Measurements from ENCODE around the gene PCK2. TPM values are rescaled to one million over a fixed set of nuclear protein-coding genes. Genes with fewer than 3 reads are reported as not detected.

PCK2 gene
- total RNA-seq, 4 donors from 2014 or later, result 74.4 to 238 (median 130) TPM

DNA sequence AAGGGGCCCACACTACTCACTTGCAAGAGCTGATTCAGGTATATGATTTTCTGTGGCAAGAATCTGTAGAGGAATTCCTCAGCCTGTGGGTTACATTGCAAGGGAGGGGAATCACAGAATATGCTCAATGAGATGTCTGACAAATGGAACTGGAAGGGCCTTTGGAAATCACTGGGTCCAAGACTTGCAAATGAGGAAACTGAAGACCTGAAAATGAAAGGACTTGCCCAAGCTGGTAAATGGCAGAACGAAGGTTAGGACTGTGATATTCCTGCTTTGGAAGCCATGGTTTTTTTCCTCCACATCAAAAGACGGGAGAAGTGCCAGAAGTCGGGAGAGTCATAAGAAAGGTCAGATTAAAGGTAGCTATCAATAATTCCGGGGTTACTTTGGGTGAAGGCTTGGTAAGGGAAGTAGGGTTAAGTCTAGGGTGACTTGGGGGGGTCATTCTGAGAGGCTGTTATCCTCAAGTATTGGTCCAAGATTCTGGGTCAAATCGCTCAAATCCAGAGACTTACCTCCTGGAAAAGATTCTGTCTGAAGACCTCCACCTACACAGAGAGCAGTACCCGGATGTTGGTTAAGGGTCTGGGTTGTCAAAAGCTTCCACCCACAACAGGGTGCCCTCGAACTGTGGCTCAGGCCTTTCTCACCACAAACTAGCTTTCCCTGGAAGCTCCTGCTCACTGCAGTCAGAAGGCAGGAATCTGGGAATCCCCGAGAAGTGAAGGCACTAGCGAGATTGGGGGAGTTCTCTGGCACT is 51.8 kb downstream of the PCK2 start:
- 1 to 27% methylated on average over 4 to 9 of the region's 9 CpGs for WGBS, 2 donors (ENCODE audit: low coverage in 1 of 2)
- in situ Hi-C loops (cut with MboI; ENCODE audit: low pct_ligation_motif_present in 1 of 4, low pct_unique_long_range_greater_than_20kb in 1 of 4, low sequenced_read_pairs in 3 of 4), result no loop called here

DNA sequence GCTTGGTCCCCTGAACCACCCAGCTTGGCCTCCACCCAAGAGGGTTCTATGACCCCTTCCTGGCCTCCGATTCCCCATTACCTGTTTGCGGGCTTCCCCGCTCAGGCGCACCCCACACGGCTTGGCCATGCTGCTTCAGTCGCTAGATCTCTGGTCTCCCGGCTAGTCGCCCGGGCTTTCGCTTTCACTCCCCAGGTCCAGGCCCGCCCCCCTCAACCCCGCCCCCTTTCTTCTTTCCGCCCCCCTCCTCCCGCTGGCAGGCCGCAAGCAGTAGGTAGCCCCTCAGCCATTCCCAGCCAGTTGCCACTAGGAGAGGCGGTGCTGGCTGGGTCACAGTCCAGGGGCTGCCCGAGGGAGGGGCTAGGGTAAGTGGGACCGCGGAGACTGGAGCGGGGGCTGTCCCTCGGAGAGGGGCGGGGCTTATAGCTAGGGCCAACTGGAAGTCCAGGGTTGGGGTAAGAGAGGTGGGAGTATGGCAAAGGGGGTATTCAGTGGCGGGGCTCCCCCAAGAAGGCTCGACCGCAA is 52.4 kb downstream of the PCK2 start, which contains the start of gene PSME2:
PSME2 (minus strand) TSS at position 158 of the 525 bp plus-strand sequence; CDS start at position 129, 29 bp downstream.
- Histone ChIP-seq H3K36me3 (peaks cover 0 to 16% (median 3%) of the 10 kb centered on the region in 4 donors), H3K4me1 (peaks cover 16 to 54% (median 33%) of the 10 kb centered on the region in 4 donors), H3K4me3 (peak within 1 kb of the TSS; percentile 73 to 98 (median 86)), H3K27ac (peak within 1 kb of the TSS; percentile 94 to 99 (median 97)), H3K27me3 (no peaks in the 10 kb centered on the region), H3K9me3 (no peaks in the 10 kb centered on the region)
- DNase-seq, result peak; percentile 97
- intact Hi-C loops (cut with DNase I; ENCODE audit: low total_unique reads) (no loop called here), in situ Hi-C loops (cut with MboI; ENCODE audit: low pct_ligation_motif_present in 1 of 4, low pct_unique_long_range_greater_than_20kb in 1 of 4, low sequenced_read_pairs in 3 of 4) (no loop called here)
- WGBS, 2 donors (ENCODE audit: low coverage in 1 of 2), result 0% methylated on average over 25 of the region's 25 CpGs; no CpG with 5 or more reads in 1 of the 2 donors
- TF ChIP-seq EP300 (IDR thresholded peaks at IDR 0.05; ENCODE audit: low read depth) (no peak), POLR2AphosphoS5 (IDR thresholded peaks at IDR 0.05) (peak; percentile 67 to 86 (median 78))

More for the DNA sequence above, 51.8 kb downstream of the PCK2 start:
- TF ChIP-seq POLR2A (IDR thresholded peaks at IDR 0.05) (no peak), POLR2AphosphoS5 (IDR thresholded peaks at IDR 0.05) (no peak), EP300 (IDR thresholded peaks at IDR 0.05; ENCODE audit: low read depth) (no peak)
- TF ChIP-seq, protein P1, sequence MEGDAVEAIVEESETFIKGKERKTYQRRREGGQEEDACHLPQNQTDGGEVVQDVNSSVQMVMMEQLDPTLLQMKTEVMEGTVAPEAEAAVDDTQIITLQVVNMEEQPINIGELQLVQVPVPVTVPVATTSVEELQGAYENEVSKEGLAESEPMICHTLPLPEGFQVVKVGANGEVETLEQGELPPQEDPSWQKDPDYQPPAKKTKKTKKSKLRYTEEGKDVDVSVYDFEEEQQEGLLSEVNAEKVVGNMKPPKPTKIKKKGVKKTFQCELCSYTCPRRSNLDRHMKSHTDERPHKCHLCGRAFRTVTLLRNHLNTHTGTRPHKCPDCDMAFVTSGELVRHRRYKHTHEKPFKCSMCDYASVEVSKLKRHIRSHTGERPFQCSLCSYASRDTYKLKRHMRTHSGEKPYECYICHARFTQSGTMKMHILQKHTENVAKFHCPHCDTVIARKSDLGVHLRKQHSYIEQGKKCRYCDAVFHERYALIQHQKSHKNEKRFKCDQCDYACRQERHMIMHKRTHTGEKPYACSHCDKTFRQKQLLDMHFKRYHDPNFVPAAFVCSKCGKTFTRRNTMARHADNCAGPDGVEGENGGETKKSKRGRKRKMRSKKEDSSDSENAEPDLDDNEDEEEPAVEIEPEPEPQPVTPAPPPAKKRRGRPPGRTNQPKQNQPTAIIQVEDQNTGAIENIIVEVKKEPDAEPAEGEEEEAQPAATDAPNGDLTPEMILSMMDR (IDR thresholded peaks at IDR 0.05), result no peak
- peaks cover 0 to 9% (median 2%) of the 10 kb centered on the region in 4 donors for H3K36me3 ChIP-seq
- no peak for DNase-seq
- no peaks in the 10 kb centered on the region for H3K27me3 ChIP-seq
- H3K9me3 ChIP-seq, result no peaks in the 10 kb centered on the region
- peak overlapping the region; percentile 94 to 99 (median 97) for H3K27ac ChIP-seq
- peak overlapping the region; percentile 71 to 98 (median 80) for H3K4me3 ChIP-seq
- intact Hi-C loops (cut with DNase I; ENCODE audit: low total_unique reads), result no loop called here
- peaks cover 16 to 54% (median 34%) of the 10 kb centered on the region in 4 donors for H3K4me1 ChIP-seq

DNA sequence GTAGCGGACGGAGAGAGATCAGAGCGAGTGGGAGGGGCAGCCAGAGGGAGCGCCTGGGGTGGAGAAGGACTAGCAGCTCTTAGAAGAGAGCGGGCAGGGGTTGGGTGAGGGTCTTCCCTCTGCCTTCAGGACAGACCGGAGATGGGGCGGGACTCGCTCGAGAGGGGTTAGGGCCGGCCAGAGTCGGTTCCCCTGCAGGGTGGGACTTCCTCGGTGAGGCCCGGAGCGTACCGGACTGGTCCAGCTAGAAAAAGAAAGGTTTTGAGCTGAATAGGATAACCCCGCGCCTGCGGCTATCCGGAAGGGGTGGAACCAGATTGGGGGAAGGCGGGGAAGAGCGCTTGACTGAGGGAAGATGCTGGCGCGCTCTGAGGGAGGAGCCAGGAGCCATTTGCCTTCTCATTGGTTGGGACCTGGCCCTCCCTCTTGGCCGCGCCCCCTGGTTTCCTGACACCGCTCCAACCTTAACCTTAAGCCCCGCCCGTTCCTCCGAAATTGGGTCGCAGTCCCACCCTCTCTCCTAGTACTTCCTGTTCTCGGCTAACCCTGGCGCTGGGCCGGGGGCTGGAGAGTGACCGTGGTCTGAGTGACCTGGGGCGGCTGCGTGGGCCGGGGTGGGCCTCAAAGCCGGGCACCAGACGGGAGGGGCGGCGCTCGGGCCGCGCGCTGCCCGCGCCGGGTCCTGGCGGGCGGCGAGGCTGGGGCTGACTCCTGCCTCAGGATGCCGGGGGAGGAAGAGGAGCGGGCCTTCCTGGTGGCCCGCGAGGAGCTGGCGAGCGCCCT is 53.1 kb downstream of the PCK2 start, which contains the start of gene RNF31:
RNF31 (plus strand) TSS at position 521 of the 783 bp plus-strand sequence; CDS start at position 722, 201 bp downstream.
- Histone ChIP-seq H3K9me3 (no peaks in the 10 kb centered on the region), H3K4me3 (peak within 1 kb of the TSS; percentile 73 to 98 (median 86)), H3K4me1 (peaks cover 14 to 51% (median 30%) of the 10 kb centered on the region in 4 donors), H3K36me3 (peaks cover 0 to 22% (median 4%) of the 10 kb centered on the region in 4 donors), H3K27ac (peak within 1 kb of the TSS; percentile 94 to 99 (median 97)), H3K27me3 (no peaks in the 10 kb centered on the region)
- DNase-seq, result peak; percentile 99
- in situ Hi-C loops (cut with MboI; ENCODE audit: low pct_ligation_motif_present in 1 of 4, low pct_unique_long_range_greater_than_20kb in 1 of 4, low sequenced_read_pairs in 3 of 4), result no loop called here
- TF ChIP-seq POLR2AphosphoS5 (IDR thresholded peaks at IDR 0.05) (peak; percentile 57 to 85 (median 77)), POLR2A (IDR thresholded peaks at IDR 0.05) (peak; percentile 61), EP300 (IDR thresholded peaks at IDR 0.05; ENCODE audit: low read depth) (no peak)
- TF ChIP-seq, protein P1 (IDR thresholded peaks at IDR 0.05), result no peak
- intact Hi-C loops (cut with DNase I; ENCODE audit: low total_unique reads), result no loop called here
- 0% methylated on average over 31 of the region's 57 CpGs; no CpG with 5 or more reads in 1 of the 2 donors for WGBS, 2 donors (ENCODE audit: low coverage in 1 of 2)

DNA sequence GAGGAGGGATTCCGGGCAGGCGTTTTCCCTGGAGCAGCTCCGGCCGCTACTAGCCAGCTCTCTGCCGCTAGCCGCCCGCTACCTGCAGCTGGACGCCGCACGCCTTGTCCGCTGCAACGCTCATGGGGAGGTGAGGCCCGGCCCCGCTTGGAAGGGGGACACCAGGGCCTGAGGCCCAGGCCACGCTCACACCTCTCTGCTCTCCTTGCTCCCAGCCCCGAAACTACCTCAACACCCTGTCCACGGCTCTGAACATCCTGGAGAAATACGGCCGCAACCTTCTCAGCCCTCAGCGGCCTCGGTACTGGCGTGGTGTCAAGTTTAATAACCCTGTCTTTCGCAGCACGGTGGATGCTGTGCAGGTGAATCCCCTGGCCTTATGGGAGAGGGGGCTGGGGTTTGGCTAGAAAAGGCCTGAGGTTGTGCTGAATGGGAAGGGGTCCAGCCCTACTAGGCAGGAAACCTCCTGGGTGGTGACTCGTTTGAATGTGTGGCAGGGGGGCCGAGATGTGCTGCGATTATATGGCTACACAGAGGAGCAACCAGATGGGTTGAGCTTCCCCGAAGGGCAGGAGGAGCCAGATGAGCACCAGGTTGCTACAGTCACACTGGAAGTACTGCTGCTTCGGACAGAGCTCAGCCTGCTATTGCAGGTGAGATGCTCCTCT is 53.8 kb downstream of the PCK2 start:
- H3K36me3 ChIP-seq, result peaks cover 0 to 27% (median 6%) of the 10 kb centered on the region in 4 donors
- peak overlapping the region; percentile 73 to 98 (median 86) for H3K4me3 ChIP-seq
- TF ChIP-seq EP300 (IDR thresholded peaks at IDR 0.05; ENCODE audit: low read depth), result no peak
- no peak for TF ChIP-seq POLR2AphosphoS5 (IDR thresholded peaks at IDR 0.05)
- TF ChIP-seq, protein P1 (IDR thresholded peaks at IDR 0.05), result no peak
- no peak for TF ChIP-seq POLR2A (IDR thresholded peaks at IDR 0.05)
- DNase-seq, result no peak
- 8% methylated on average over 21 of the region's 29 CpGs; no CpG with 5 or more reads in 1 of the 2 donors for WGBS, 2 donors (ENCODE audit: low coverage in 1 of 2)
- peak overlapping the region; percentile 94 to 99 (median 97) for H3K27ac ChIP-seq
- in situ Hi-C loops (cut with MboI; ENCODE audit: low pct_ligation_motif_present in 1 of 4, low pct_unique_long_range_greater_than_20kb in 1 of 4, low sequenced_read_pairs in 3 of 4), result no loop called here
- no peaks in the 10 kb centered on the region for H3K9me3 ChIP-seq
- H3K4me1 ChIP-seq, result peaks cover 12 to 44% (median 23%) of the 10 kb centered on the region in 4 donors
- no peaks in the 10 kb centered on the region for H3K27me3 ChIP-seq
- intact Hi-C loops (cut with DNase I; ENCODE audit: low total_unique reads), result no loop called here

Measured in transverse colon (tissue), 4 donors.